Cardiac fibroblast (primary cell): ENCODE data around the gene CLN3.
A peak's percentile ranks its signal among the peaks of the same experiment; 100 is the strongest.

Experiments used
- DNase-seq, 2 donors: peaks; one replicate each; pipeline versions ENCODE4 v3.0.0 to v3.0.0-alpha.2; 2010; ENCODE audit warnings: low read depth in 2 of 2
- H3K4me3 ChIP-seq, 2 donors: replicated peaks in 1 of 2; 1 replicate in 1 of 2; 2 replicates in 1 of 2; pipeline ENCODE4 v1.5.1; 2011; ENCODE audit warnings: low read depth in 2 of 2, low read length in 2 of 2, mild to moderate bottlenecking in 2 of 2, moderate library complexity in 1 of 2
- TF ChIP-seq, protein P1 (sequence below): IDR thresholded peaks from one replicate; pipeline ENCODE4 v1.5.1; 2011; ENCODE audit warnings: low read depth, mild to moderate bottlenecking, low read length, inconsistent platforms

Gene CLN3

DNA sequence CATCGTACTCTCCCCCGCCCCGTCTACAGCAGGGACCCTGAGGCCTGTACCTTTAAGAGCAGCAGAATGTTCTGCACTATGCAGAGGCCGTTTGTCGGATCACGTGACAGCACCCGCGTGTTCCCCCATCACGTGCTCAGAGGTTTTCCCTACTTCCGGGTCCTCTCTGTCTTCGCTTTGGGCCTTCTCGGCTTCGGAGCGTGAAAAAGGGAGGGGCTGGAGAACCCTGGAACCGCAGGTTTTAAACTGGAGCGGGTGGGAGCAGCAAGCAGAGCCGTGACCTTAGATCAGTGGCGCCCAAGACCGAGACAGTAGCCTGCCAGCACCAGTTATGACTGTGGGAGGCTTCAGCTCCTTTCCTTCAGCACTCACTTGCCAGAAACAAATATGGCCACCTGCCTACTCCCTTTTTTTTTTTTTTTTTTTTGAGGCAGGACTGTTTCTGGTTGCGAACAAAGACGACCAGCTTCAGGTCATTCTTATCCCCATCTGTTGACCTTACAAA, at the start of gene CLN3:
CLN3 (minus strand) TSS at position 105 of the 505 bp plus-strand sequence. CDS start 315 bp downstream, outside the sequence.
- TF ChIP-seq, protein P1, sequence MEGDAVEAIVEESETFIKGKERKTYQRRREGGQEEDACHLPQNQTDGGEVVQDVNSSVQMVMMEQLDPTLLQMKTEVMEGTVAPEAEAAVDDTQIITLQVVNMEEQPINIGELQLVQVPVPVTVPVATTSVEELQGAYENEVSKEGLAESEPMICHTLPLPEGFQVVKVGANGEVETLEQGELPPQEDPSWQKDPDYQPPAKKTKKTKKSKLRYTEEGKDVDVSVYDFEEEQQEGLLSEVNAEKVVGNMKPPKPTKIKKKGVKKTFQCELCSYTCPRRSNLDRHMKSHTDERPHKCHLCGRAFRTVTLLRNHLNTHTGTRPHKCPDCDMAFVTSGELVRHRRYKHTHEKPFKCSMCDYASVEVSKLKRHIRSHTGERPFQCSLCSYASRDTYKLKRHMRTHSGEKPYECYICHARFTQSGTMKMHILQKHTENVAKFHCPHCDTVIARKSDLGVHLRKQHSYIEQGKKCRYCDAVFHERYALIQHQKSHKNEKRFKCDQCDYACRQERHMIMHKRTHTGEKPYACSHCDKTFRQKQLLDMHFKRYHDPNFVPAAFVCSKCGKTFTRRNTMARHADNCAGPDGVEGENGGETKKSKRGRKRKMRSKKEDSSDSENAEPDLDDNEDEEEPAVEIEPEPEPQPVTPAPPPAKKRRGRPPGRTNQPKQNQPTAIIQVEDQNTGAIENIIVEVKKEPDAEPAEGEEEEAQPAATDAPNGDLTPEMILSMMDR: no peak
- DNase-seq: peak; percentile 97
- peak within 1 kb of the TSS; percentile 77 to 100 for H3K4me3 ChIP-seq

DNA sequence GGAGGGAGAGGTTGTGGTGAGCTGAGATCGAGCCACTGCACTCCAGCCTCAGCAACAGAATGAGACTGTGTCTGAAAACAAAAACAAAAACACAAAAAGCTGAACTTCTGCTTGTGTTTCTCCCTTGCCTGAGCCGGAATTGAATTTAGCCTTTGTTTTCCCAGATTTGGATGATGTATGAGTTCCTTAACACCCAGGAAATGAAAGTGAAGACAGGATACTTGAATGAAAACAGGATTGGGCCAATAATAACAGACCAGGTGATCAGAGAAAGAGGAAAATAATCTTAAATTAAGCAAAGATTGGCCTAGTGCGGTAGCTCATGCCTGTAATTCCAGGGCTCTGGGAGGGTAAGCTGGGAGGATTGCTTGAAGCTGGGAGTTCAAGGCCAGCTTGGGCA, 48.5 kb upstream of the CLN3 start:
- H3K4me3 ChIP-seq: no peak overlapping the region
- TF ChIP-seq, protein P1: no peak
- no peak for DNase-seq

DNA sequence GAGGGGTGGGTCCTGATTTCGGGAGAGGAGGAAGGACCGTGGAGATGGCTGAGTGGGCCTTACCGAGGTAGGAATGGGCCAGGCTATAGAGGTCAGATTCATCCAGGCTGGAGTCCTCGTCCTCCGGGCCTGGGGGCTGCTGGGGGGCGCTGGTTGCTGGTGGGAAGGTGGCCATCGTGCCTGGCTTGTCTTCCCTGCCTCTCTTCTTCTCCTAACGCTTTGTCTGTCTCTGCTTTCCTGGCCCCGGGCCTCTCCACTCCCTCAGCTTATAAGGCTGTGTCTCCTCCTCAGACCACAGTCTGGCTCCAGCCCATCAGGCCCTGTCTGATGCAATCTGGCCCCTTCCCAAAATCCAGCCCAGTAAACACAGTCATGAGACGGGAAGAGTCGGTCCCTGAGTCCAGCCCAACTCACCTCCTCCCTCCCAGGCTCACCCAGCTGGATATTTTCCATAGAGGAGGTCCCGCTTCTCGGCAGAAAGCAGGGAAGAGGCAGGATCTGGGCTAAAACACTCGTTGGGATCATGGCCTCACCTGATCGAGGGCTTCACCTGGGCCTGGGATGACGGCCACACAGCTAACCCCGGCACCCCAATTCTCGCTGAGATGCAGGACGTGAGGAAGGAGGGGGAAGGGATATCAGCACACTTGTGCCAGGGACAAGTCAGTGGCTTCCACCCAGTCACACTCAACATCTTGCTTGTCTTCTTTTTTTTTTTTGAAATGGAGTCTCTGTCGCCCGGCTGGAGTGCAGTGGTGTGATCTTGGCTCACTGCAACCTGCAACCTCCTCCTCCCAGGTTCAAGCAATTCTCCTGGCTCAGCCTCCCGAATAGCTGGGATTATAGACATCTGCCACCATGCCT, 47.1 kb upstream of the CLN3 start, which contains the start of gene NUPR1:
NUPR1 (minus strand) TSS at position 242 of the 864 bp plus-strand sequence; CDS start at position 175, 67 bp downstream.
- peak within 1 kb of the TSS; percentile 65 to 67 for H3K4me3 ChIP-seq
- TF ChIP-seq, protein P1: no peak
- DNase-seq: peak; percentile 98 to 99

DNA sequence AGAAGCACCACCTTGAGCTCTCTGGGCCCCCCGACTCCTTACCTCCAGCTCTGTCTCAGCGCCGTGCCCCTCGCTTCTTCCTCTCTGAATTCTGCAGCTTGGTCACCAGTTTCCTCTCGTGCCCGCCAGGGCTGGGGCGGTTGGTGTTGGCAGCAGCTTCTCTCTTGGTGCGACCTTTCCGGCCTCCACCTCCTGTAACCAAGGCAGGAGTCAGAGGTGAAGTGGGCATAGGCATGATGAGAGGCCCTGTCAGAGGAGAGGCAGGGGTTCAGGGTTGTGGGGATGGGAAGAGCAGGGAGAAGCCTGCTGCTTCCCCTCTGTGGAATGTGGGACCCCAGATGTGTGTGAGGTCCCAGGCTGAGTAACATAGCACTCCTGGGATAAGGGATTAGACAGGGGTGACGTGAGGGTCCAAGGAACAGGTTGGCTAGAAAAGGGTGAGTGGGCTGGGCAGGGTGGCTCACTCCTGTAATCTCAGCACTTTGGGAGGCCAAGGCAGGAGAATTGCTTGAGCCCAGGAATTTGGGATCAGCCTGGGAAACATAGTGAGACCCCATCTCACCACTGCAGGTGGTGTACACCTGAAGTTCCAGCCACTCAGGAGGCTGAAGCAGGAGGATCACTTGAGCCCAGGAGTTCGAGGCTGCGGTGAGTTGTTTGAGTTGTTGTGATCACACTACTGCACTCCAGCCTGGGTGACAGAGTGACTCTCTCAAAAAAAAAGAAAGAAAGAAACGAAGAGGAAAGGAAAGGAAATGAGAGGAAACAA, 46.3 kb upstream of the CLN3 start:
- peak overlapping the region; percentile 65 to 67 for H3K4me3 ChIP-seq
- TF ChIP-seq, protein P1: no peak

DNA sequence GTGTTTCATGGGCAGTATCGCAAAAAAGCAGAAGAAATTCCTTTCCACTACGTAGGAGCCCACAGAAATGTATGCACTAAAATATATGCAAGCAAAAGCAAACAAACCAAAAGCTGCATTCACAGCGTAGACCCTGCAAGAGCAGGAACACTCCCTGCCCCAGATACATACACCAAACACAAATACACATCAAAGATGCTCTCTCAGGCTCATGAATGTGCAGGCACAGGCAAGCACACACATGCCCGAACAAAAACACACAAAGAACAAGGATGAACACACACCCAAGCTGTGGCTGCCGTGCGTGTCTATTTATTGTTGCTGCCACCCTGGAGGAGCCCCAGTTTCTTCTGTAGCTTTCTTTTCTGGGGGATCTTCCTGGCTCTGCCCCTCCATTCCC, 45.2 kb upstream of the CLN3 start:
- DNase-seq: no peak
- H3K4me3 ChIP-seq: peak overlapping the region; percentile 65 to 67
- TF ChIP-seq, protein P1: no peak

More for the DNA sequence above, 46.3 kb upstream of the CLN3 start:
- DNase-seq: no peak

DNA sequence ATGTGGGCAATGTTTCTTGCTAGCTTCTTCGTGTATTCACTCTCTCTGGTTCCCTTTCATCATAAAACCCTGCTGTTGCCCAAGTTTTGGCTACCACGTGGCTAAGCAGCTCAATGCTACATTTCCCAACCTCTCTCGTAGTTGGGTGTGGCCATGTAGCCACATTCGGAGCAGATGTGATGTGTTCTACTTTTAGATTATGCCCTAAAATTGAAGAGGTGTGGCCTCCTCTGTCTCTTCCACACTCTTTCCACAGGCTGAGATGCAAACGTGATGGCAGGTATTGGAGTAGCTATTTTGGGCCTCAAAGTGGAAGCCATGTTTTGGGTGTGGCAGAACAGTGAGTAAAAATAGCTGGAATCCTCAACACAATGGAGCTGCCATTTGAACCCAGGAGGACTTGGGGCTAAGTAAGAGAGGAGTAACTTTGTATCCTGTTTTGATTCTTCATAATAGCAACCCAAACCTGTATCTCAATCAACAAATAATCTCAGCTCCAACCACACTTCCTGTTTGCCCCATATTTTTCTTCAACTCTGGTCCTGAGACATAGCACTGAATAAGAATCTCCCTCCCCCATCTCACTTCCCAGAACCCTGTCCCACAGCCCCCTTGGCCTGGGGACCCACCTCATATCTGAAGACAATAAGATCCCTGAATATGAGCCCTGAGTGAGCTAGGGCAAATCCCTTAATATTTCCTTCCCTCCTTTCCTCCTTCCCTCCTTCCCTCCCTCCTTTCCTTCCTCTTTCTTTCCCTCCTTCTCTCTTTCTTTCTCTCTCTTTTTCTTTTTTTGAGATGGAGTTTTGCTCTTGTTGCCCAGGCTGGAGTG, 42.9 kb upstream of the CLN3 start:
- TF ChIP-seq, protein P1: no peak
- DNase-seq: peak; percentile 58 to 62
- no peak overlapping the region for H3K4me3 ChIP-seq
